KMS-11 (cell line): ENCODE data around the gene GPBP1.
"Not testable (repeated sequence)": the region's sequence is repeated elsewhere in the genome, so short reads cannot be mapped to it uniquely, and the experiment has no call there.

Experiments used
- H2AFZ ChIP-seq: fragments of 200-600 bp; sonication (generic); 2 replicates; pipeline ENCODE4 v1.6.1; 2016; ENCODE audit warnings: antibody characterized with exemption, mixed run types, low read depth
- H3K27ac ChIP-seq: fragments of 200-600 bp; sonication (generic); 2 replicates; pipeline ENCODE4 v1.6.1; 2016; ENCODE audit warnings: mild to moderate bottlenecking, mixed run types
- H3K27me3 ChIP-seq: fragments of 200-600 bp; sonication (generic); 2 replicates; pipeline ENCODE4 v1.6.1; 2017; ENCODE audit warnings: mild to moderate bottlenecking, low read depth, mixed run types, moderate library complexity; ENCODE audit not compliant: insufficient read depth
- H3K36me3 ChIP-seq: fragments of 200-600 bp; sonication (generic); 2 replicates; pipeline ENCODE4 v1.6.1; 2017; ENCODE audit warnings: mild to moderate bottlenecking, mixed run types; ENCODE audit not compliant: insufficient read depth
- H3K4me1 ChIP-seq: fragments of 200-600 bp; sonication (generic); 2 replicates; pipeline ENCODE4 v1.6.1; 2016; ENCODE audit warnings: mild to moderate bottlenecking, low read depth, mixed run types; ENCODE audit not compliant: poor library complexity, severe bottlenecking
- H3K4me2 ChIP-seq: fragments of 200-600 bp; sonication (generic); 2 replicates; pipeline ENCODE4 v1.7.0; 2016; ENCODE audit warnings: mild to moderate bottlenecking, mixed run types
- H3K4me3 ChIP-seq: fragments of 200-600 bp; sonication (generic); IDR thresholded peaks from 2 replicates; pipeline ENCODE4 v1.6.1; 2017; ENCODE audit warnings: low read depth, low read length, mixed read lengths; ENCODE audit not compliant: insufficient read depth
- H3K79me2 ChIP-seq: fragments of 200-600 bp; sonication (generic); 2 replicates; pipeline ENCODE4 v1.6.1; 2016; ENCODE audit warnings: low read depth, mixed run types; ENCODE audit not compliant: insufficient read depth
- H3K9ac ChIP-seq: fragments of 200-600 bp; sonication (generic); 2 replicates; pipeline ENCODE4 v1.6.1; 2016; ENCODE audit warnings: mild to moderate bottlenecking, mixed run types
- H4K20me1 ChIP-seq: fragments of 200-600 bp; sonication (generic); 2 replicates; pipeline ENCODE4 v1.6.1; 2016; ENCODE audit warnings: mild to moderate bottlenecking, mixed run types; ENCODE audit not compliant: insufficient read depth
- TF ChIP-seq, protein P1 (sequence below): fragments of 200-600 bp; sonication (generic); conservative IDR thresholded peaks from 2 replicates; pipeline ENCODE4 v1.6.1; 2017; ENCODE audit warnings: low read depth, mild to moderate bottlenecking, antibody characterized with exemption, low read length, moderate library complexity, mixed read lengths

GPBP1 gene

GRCh38 chr5:57267805-57268204 lies 93.9 kb downstream of the GPBP1 start:
- Histone ChIP-seq H2AFZ (no peak overlapping the region), H3K4me2 (no peak overlapping the region), H3K9ac (no peak overlapping the region), H4K20me1 (no peaks in the 10 kb centered on the region), H3K4me1 (no peaks in the 10 kb centered on the region), H3K27me3 (no peaks in the 10 kb centered on the region), H3K27ac (no peak overlapping the region), H3K36me3 (no peaks in the 10 kb centered on the region), H3K79me2 (no peaks in the 10 kb centered on the region), H3K4me3 (no peak overlapping the region)
- TF ChIP-seq, protein P1, sequence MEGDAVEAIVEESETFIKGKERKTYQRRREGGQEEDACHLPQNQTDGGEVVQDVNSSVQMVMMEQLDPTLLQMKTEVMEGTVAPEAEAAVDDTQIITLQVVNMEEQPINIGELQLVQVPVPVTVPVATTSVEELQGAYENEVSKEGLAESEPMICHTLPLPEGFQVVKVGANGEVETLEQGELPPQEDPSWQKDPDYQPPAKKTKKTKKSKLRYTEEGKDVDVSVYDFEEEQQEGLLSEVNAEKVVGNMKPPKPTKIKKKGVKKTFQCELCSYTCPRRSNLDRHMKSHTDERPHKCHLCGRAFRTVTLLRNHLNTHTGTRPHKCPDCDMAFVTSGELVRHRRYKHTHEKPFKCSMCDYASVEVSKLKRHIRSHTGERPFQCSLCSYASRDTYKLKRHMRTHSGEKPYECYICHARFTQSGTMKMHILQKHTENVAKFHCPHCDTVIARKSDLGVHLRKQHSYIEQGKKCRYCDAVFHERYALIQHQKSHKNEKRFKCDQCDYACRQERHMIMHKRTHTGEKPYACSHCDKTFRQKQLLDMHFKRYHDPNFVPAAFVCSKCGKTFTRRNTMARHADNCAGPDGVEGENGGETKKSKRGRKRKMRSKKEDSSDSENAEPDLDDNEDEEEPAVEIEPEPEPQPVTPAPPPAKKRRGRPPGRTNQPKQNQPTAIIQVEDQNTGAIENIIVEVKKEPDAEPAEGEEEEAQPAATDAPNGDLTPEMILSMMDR = no peak

- H3K4me1 ChIP-seq = no peaks in the 10 kb centered on the region
- H3K79me2 ChIP-seq = no peaks in the 10 kb centered on the region
- H3K4me3 ChIP-seq = no peak overlapping the region
- no peak overlapping the region for H3K4me2 ChIP-seq
- no peaks in the 10 kb centered on the region for H3K36me3 ChIP-seq
- no peaks in the 10 kb centered on the region for H3K27me3 ChIP-seq
- TF ChIP-seq, protein P1 = no peak
- H2AFZ ChIP-seq = no peak overlapping the region
- no peaks in the 10 kb centered on the region for H4K20me1 ChIP-seq
- no peak overlapping the region for H3K27ac ChIP-seq
- H3K9ac ChIP-seq = no peak overlapping the region
Observed at GRCh38 chr5:57276353-57276752, 102.5 kb downstream of the GPBP1 start.

GRCh38 chr5:57277085-57277484 lies 103.2 kb downstream of the GPBP1 start:
- no peaks in the 10 kb centered on the region for H3K4me1 ChIP-seq
- no peak overlapping the region for H2AFZ ChIP-seq
- H3K27me3 ChIP-seq = no peaks in the 10 kb centered on the region
- H3K4me3 ChIP-seq = no peak overlapping the region
- TF ChIP-seq, protein P1 = peak; percentile 59
- H3K79me2 ChIP-seq = no peaks in the 10 kb centered on the region
- no peak overlapping the region for H3K4me2 ChIP-seq
- no peaks in the 10 kb centered on the region for H3K36me3 ChIP-seq
- H3K9ac ChIP-seq = no peak overlapping the region
- no peak overlapping the region for H3K27ac ChIP-seq
- H4K20me1 ChIP-seq = no peaks in the 10 kb centered on the region

- Histone ChIP-seq H3K36me3 (no peaks in the 10 kb centered on the region), H2AFZ (no peak overlapping the region), H3K9ac (no peak overlapping the region)
Observed at GRCh38 chr5:57280853-57281252, 107.0 kb downstream of the GPBP1 start.

GRCh38 chr5:57285084-57285483 lies 111.2 kb downstream of the GPBP1 start:
- not testable (repeated sequence) for H3K27ac ChIP-seq, H4K20me1 ChIP-seq, H3K79me2 ChIP-seq, H3K4me3 ChIP-seq, H2AFZ ChIP-seq, H3K27me3 ChIP-seq, H3K36me3 ChIP-seq, H3K9ac ChIP-seq, H3K4me1 ChIP-seq, H3K4me2 ChIP-seq

More at GRCh38 chr5:57280853-57281252, 107.0 kb downstream of the GPBP1 start:
- H3K27ac ChIP-seq = no peak overlapping the region
- H3K4me1 ChIP-seq = no peaks in the 10 kb centered on the region
- H3K79me2 ChIP-seq = no peaks in the 10 kb centered on the region
- no peaks in the 10 kb centered on the region for H4K20me1 ChIP-seq
- H3K4me3 ChIP-seq = no peak overlapping the region
- TF ChIP-seq, protein P1 = no peak
- H3K4me2 ChIP-seq = no peak overlapping the region
- H3K27me3 ChIP-seq = no peaks in the 10 kb centered on the region
